OCI-LY7 (cell line): Measurements from ENCODE around the gene SPECC1L.

Source experiments
- CTCF ChIP-seq: fragments of 200-600 bp; sonication (generic); conservative IDR thresholded peaks from 2 replicates; pipeline ENCODE4 v1.5.1; 2014; ENCODE audit warnings: mild to moderate bottlenecking, antibody characterized with exemption, low read length, moderate library complexity, mixed read lengths
- EZH2phosphoT487 ChIP-seq: fragments of 200-600 bp; sonication (generic); IDR thresholded peaks from 2 replicates; pipeline ENCODE4 v1.6.1; 2018; ENCODE audit warnings: low read depth, borderline replicate concordance, mild to moderate bottlenecking, mixed run types, antibody characterized with exemption, low read length, moderate library complexity, mixed read lengths

- TF ChIP-seq CTCF (no peak), EZH2phosphoT487 (no peak)
These were observed 18.5 kb downstream of the SPECC1L start for GRCh38 chr22:24289114-24289513.
